GM23338 (cell line): ENCODE results near the gene SUSD1. TPM values are rescaled to one million over a fixed set of nuclear protein-coding genes. Genes with fewer than 3 reads are reported as not detected.

ENCODE experiments used
- ATAC-seq: fragments of 200-7000 bp; cut with Tn5 transposase; 3 replicates; pipeline ENCODE4 v1.9.1; 2020
- DNase-seq: peaks from one replicate; pipeline ENCODE4 v3.0.0-alpha.2; 2015; ENCODE audit warnings: low spot score
- H2AFZ ChIP-seq: fragments of 200-600 bp; sonication (generic); 2 replicates; pipeline ENCODE4 v1.8.0; 2016; ENCODE audit warnings: antibody characterized with exemption, mild to moderate bottlenecking, moderate library complexity
- H3F3A ChIP-seq: fragments of 200-600 bp; sonication (generic); replicated peaks from 2 replicates; pipeline ENCODE4 v1.8.0; 2017; ENCODE audit warnings: antibody characterized with exemption, mixed run types, low read depth
- H3K27ac ChIP-seq: fragments of 200-600 bp; sonication (generic); 2 replicates; pipeline ENCODE4 v1.6.1; 2016; ENCODE audit warnings: low read depth
- H3K27me3 ChIP-seq: fragments of 200-600 bp; sonication (generic); 2 replicates; pipeline ENCODE4 v1.8.0; 2016; ENCODE audit warnings: mild to moderate bottlenecking, mixed run types, moderate library complexity; ENCODE audit not compliant: insufficient read depth
- H3K36me3 ChIP-seq: fragments of 200-600 bp; sonication (generic); 2 replicates; pipeline ENCODE4 v1.8.0; 2016; ENCODE audit warnings: mild to moderate bottlenecking; ENCODE audit not compliant: insufficient read depth
- H3K4me1 ChIP-seq: fragments of 200-600 bp; sonication (generic); 2 replicates; pipeline ENCODE4 v1.8.0; 2016; ENCODE audit warnings: mild to moderate bottlenecking, moderate library complexity; ENCODE audit not compliant: insufficient read depth
- H3K4me2 ChIP-seq: fragments of 200-600 bp; sonication (generic); 2 replicates; pipeline ENCODE4 v1.7.1; 2017; ENCODE audit warnings: mixed run types
- H3K4me3 ChIP-seq: fragments of 200-600 bp; sonication (generic); 2 replicates; pipeline ENCODE4 v1.6.1; 2016; ENCODE audit warnings: mixed run types
- H3K79me2 ChIP-seq: fragments of 200-600 bp; sonication (generic); replicated peaks from 2 replicates; pipeline ENCODE4 v1.8.0; 2017; ENCODE audit warnings: mild to moderate bottlenecking; ENCODE audit not compliant: insufficient read depth
- H3K9me2 ChIP-seq: fragments of 200-600 bp; sonication (generic); 2 replicates; pipeline ENCODE4 v1.8.0; 2017; ENCODE audit not compliant: insufficient read depth
- H4K20me1 ChIP-seq: fragments of 200-600 bp; sonication (generic); replicated peaks from 2 replicates; pipeline ENCODE4 v1.8.0; 2017; ENCODE audit warnings: mild to moderate bottlenecking; ENCODE audit not compliant: insufficient read depth
- H3K27ac Mint-ChIP-seq: 2 replicates; pipeline ENCODE4 v1.8.0; 2020; ENCODE audit warnings: inconsistent platforms, mild to moderate bottlenecking, moderate library complexity, mixed read lengths
- H3K27me3 Mint-ChIP-seq: 3 replicates; pipeline ENCODE4 v1.8.0; 2022; ENCODE audit warnings: low read depth, mild to moderate bottlenecking, moderate library complexity, mixed read lengths, inconsistent platforms; ENCODE audit not compliant: insufficient read depth, poor library complexity
- H3K36me3 Mint-ChIP-seq: 3 replicates; pipeline ENCODE4 v1.8.0; 2021; ENCODE audit warnings: low read depth, mild to moderate bottlenecking, inconsistent platforms, moderate library complexity, mixed read lengths
- H3K4me1 Mint-ChIP-seq: 3 replicates; pipeline ENCODE4 v1.8.0; 2020; ENCODE audit warnings: mild to moderate bottlenecking, inconsistent platforms, mixed read lengths
- H3K4me3 Mint-ChIP-seq: 3 replicates; pipeline ENCODE4 v1.8.0; 2021; ENCODE audit warnings: moderate library complexity, mild to moderate bottlenecking, inconsistent platforms, mixed read lengths
- H3K9me3 Mint-ChIP-seq: 3 replicates; pipeline ENCODE4 v1.8.0; 2020; ENCODE audit warnings: moderate library complexity, mild to moderate bottlenecking, inconsistent platforms, mixed read lengths
- CREB1 ChIP-seq: fragments of 250-450 bp; sonication (Bioruptor Pico); IDR thresholded peaks from 2 replicates; pipeline ENCODE4 v1.5.0; 2020; ENCODE audit warnings: low read depth, mild to moderate bottlenecking, moderate library complexity
- CTCF ChIP-seq, 2 experiments: fragments of 200-600 bp in 1 of 2; sonication (generic) in 1 of 2; conservative IDR thresholded peaks; 2 replicates each; pipeline versions ENCODE4 v1.5.1 to v1.6.1; 2016 to 2017; ENCODE audit warnings: antibody characterized with exemption in 2 of 2, low read depth in 2 of 2, mild to moderate bottlenecking in 2 of 2, moderate library complexity in 1 of 2
- ETS1 ChIP-seq: IDR thresholded peaks from 2 replicates; pipeline ENCODE4 v1.6.1; 2016; ENCODE audit warnings: antibody characterized with exemption
- ZNF462 ChIP-seq: fragments of 250-450 bp; sonication (Bioruptor Pico); IDR thresholded peaks from 2 replicates; pipeline ENCODE4 v1.5.0; 2020; ENCODE audit warnings: mild to moderate bottlenecking, moderate library complexity
- polyA plus RNA-seq: library from polyadenylated mRNA; unstranded; fragments of >200 nt; fragmentation: Nextera tagmentation; extraction: Ambion mirVana; gene quantifications from 2 replicates; pipeline ENCODE4 v1.2.1, GENCODE V29; 2016
- total RNA-seq: library from RNA; depleted of rRNA; stranded (reverse); fragments of >200 nt; shearing (Covaris generic); gene quantifications from 2 replicates; pipeline ENCODE4 v1.2.3, GENCODE V29; 2014

SUSD1 gene
- total and polyA plus RNA-seq, 2 experiments from 2014 or later = 1.2 to 6.4 TPM

GRCh38 chr9:112081918-112082729, 93.0 kb downstream of the SUSD1 start:
- ATAC-seq (no peak), DNase-seq (no peak)
- Mint-ChIP-seq H3K4me1 (no peaks in the 10 kb centered on the region), H3K27me3 (peaks cover 4% of the 10 kb centered on the region), H3K36me3 (0 out of 3 replicates have a peak, but pooled peaks cover 3% of the 10 kb centered on the region), H3K4me3 (no peak overlapping the region), H3K9me3 (peaks cover 3% of the 10 kb centered on the region; the same call in 2 of the 3 replicates), H3K27ac (no peak overlapping the region)
- TF ChIP-seq ETS1 (no peak), CREB1 (CRISPR knock-in tag) (no peak), CTCF (conservative IDR thresholded peaks at IDR 0.05; ENCODE audit: low read depth in 2 of 2) (no peak), ZNF462 (CRISPR knock-in tag) (no peak)
- H3K4me2 ChIP-seq = no peak overlapping the region
- no peak overlapping the region for H3K4me3 ChIP-seq
- H3F3A ChIP-seq = no peaks in the 10 kb centered on the region
- H3K4me1 ChIP-seq = no peaks in the 10 kb centered on the region
- H3K36me3 ChIP-seq = no peaks in the 10 kb centered on the region
- no peaks in the 10 kb centered on the region for H3K27me3 ChIP-seq
- H3K79me2 ChIP-seq = no peaks in the 10 kb centered on the region
- no peaks in the 10 kb centered on the region for H3K9me2 ChIP-seq
- H3K27ac ChIP-seq = no peak overlapping the region
- no peak overlapping the region for H2AFZ ChIP-seq
- H4K20me1 ChIP-seq = no peaks in the 10 kb centered on the region; the same call in 1 of the 2 replicates
